Ammon's horn (tissue), 1 donor: ENCODE measurements around the gene TMEM233.

Experiments
- DNase-seq: peaks from one replicate; pipeline ENCODE4 v3.0.0-alpha.2; 2016; ENCODE audit warnings: low spot score

TMEM233 gene

GRCh38 chr12:119593578-119594398, at the start of gene TMEM233:
TSS of gene TMEM233 (plus strand) at chr12:119593774. CDS start at chr12:119593849, 75 bp downstream.
- DNase-seq: no peak

DNA sequence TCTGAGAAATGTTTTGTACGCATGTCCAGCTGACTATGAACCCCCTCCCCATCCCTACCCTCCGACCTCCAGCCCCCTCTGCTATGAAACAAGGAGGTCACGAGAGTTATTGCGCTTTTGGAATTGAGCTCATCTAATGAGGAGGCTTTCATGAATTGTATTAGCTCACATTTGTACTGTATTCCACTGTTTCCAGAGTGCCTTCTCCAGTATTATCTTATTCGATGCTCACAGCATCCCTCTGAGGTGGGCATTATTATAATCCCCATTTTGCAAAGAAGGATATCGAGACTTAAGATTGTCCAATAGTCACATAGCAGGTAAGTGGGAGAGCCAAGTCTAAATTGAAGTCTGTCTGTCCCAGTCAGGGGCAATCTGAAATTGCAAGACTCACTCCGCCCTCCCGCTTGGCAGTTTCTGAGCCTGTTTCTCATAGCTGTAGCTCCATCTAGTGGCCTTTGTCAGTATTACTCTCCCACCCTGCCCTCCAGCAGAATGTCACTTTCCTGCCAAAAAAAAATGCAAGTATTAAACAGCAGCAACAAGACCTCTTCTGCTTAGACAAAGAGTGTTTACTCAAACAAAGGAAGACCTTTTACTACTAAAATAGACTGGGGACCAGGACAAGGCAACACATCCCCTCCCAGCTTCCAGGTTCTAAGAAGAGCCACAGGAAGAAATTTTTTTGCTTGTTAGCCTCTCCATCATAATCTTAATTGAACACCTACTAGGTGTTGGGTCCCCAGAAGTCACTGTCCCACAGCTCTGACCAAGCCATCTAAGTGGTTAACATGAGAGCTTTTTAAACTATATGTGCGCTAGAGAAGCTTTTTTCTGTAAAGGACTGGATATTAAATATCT, 48.6 kb upstream of the TMEM233 start:
- peak; percentile 82 for DNase-seq

GRCh38 chr12:119546340-119546739, 47.2 kb upstream of the TMEM233 start:
- DNase-seq: no peak

- no peak for DNase-seq
Observed at GRCh38 chr12:119547001-119547400, 46.6 kb upstream of the TMEM233 start.

DNA sequence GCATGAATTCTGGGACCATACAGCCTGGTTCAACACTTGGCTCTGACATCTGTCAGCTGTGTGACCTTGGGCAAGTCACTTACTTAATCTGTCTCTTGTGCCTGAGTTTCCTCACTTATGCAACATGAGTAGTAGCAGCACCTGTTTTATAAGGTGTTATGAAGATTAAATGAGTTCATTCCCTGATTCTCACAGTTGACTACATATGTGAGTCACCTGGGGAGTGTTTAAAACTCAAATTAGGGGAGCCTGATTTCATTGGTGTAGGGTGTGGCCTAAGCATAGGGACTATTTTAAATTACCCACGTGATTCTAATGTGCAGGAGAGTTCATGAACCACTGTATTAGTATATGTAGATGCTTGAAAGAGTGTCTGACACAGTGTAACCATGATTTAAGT, 36.7 kb upstream of the TMEM233 start:
- no peak for DNase-seq

DNA sequence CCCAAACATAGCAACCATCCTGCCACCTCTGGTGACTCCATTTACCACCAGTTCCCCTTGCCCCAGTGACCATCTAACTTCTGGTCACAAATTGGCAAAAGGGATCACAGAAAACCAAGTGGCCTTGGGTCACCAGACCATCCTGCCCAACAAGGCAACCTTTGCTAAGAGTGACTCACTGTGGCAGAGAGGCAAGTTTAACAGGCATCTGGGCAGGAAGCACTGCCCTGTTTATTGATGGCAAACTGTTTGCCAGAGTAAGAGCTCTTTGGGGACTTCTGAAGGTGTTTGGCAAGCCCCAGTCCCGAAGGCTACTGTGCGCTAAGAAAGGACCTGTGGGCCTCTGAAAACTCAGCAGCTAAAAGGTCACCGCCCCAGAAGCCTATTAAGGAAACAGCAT, 28.2 kb upstream of the TMEM233 start:
- DNase-seq: no peak

- no peak for DNase-seq
Observed at GRCh38 chr12:119570771-119571170, 22.8 kb upstream of the TMEM233 start.

- DNase-seq: no peak
Observed at GRCh38 chr12:119573086-119573485, 20.5 kb upstream of the TMEM233 start.

GRCh38 chr12:119574255-119574654, 19.3 kb upstream of the TMEM233 start:
- no peak for DNase-seq

DNA sequence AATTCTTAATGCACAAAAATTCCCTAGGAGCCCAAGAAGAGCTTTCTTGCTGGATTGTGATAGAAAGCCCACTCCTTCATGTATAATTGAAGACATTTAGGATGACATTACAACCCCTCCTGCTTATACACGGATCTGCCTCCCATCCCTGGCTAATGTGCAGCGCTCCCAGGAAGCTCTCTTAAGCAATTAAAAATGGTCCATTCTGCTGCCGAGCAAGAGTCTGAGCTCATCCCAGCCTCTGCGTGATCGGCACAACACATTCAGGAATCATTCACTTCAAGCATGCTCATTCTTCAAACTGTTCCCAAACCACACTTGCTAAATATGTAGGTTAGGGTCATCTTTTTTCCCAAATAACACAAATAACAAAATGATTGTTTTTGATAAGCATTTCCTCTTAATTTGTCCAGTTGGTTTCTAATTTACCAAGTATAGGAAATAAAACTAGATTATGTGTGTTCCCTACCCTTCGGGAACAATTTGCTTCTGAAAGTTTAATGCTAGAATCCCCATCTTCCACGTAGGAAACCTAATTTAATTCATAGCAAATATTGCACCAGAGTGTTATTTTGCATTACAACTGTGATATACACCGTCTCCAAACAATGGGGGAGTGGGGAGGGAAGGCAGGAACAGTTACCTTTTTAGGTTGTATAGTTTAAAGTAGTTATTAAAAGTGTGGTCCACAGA, 17.3 kb upstream of the TMEM233 start:
- DNase-seq: no peak

GRCh38 chr12:119576915-119577314, 16.7 kb upstream of the TMEM233 start:
- no peak for DNase-seq

- DNase-seq: peak; percentile 60
Observed at GRCh38 chr12:119578112-119578511, 15.5 kb upstream of the TMEM233 start.

GRCh38 chr12:119589097-119589496, 4.5 kb upstream of the TMEM233 start:
- no peak for DNase-seq

DNA sequence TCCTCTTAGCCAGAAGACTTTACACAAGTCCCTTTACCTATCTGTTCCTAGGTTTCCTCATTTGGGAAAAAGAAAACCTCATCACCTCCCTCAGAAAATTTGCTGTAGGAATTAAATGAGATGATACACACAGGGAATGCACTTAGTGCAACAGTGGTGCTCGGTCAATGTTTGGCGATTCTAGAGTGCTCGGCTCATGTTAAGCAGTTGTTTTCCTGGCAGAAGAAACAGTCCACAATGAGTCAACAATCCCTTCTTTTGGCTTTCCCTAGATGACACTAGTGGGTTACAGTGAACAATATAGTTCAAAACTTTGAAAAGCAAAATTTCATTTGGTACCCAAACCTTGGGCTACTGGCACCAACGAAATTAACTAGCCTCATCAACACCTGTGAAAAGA, 3.9 kb upstream of the TMEM233 start:
- no peak for DNase-seq

GRCh38 chr12:119592232-119592631, 1.3 kb upstream of the TMEM233 start:
- no peak for DNase-seq

DNA sequence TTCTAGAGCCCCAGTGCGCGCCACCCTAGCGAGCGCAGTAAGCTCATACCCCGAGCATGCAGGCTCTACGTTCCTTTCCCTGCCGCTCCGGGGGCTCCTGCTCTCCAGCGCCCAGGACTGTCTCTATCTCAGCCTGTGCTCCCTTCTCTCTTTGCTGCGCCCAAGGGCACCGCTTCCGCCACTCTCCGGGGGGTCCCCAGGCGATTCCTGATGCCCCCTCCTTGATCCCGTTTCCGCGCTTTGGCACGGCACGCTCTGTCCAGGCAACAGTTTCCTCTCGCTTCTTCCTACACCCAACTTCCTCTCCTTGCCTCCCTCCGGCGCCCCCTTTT, 791 bp downstream of the TMEM233 start:
- no peak for DNase-seq

- DNase-seq: no peak
Observed at GRCh38 chr12:119594772-119595445, 1.3 kb downstream of the TMEM233 start.

DNA sequence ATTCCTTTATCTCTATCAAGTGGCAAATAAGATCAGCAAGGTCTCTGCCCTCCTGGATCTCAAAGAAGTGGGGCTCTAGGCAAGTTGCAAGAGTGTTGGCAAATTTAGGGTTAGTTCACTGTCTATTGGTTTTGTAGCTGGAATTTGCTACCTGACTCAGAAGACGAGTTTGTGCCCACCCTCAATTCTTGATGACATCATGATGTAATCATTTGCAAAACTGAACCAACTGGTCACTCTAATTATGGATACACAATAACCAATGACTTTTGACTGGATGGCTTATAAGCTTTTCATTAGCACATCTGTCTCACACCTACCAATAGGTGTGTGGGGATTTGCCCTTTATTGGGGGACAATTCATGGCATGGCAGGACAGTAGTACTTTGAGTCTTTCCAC, 4.6 kb downstream of the TMEM233 start:
- no peak for DNase-seq

GRCh38 chr12:119601877-119602733, 8.5 kb downstream of the TMEM233 start:
- no peak for DNase-seq

DNA sequence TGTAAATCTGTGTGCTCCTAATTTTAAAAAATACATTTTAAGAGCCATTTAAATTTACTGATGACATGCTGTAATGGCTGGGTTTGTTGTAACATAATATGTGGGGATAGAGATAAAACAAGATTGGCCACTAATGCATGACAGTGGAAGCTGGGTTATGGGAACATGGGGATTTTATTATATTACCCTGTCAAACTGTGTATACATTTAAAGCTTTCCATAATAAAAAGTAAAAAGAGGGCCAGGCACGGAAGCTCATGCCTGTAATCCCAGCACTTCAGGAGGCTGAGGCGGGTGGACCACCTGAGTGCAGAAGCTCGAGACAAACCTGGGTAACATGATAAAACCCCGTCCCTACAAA, 9.1 kb downstream of the TMEM233 start:
- no peak for DNase-seq

DNA sequence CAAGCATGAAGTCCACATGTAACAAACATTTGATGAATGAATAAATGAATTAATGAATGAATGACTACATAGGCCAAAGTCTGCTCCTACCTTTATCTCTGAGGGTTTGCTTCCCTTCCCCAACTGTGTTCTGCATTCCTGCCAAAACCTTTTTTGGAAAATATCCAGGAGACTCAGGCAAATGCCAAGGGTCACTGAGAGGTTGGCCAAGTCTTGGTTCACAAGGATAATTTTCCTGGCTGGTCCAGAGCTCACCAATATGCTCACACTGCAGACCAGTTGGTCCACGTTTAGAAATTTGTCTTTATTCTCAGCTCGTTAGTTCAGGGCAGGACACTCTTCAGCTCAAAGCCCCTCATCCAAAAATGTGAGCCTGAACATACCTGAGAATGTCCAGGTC, 10.2 kb downstream of the TMEM233 start:
- DNase-seq: no peak
